ENCODE measurements around the gene ZNF385D.
A peak's percentile ranks its signal among the peaks of the same experiment; 100 is the strongest.

The ZNF385D gene

GRCh38 chr3:21462141-21462540 lies 288.9 kb downstream of the ZNF385D start:
- DNase-seq (ENCODE audit: low read depth): peak; percentile 50
- TF ChIP-seq, protein P1, sequence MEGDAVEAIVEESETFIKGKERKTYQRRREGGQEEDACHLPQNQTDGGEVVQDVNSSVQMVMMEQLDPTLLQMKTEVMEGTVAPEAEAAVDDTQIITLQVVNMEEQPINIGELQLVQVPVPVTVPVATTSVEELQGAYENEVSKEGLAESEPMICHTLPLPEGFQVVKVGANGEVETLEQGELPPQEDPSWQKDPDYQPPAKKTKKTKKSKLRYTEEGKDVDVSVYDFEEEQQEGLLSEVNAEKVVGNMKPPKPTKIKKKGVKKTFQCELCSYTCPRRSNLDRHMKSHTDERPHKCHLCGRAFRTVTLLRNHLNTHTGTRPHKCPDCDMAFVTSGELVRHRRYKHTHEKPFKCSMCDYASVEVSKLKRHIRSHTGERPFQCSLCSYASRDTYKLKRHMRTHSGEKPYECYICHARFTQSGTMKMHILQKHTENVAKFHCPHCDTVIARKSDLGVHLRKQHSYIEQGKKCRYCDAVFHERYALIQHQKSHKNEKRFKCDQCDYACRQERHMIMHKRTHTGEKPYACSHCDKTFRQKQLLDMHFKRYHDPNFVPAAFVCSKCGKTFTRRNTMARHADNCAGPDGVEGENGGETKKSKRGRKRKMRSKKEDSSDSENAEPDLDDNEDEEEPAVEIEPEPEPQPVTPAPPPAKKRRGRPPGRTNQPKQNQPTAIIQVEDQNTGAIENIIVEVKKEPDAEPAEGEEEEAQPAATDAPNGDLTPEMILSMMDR (conservative IDR thresholded peaks at IDR 0.05; ENCODE audit: low read length): no peak
- no peak overlapping the region for H3K4me3 ChIP-seq (ENCODE audit: low read length)

GRCh38 chr3:21457084-21457483 lies 293.9 kb downstream of the ZNF385D start:
- no peak overlapping the region for H3K4me3 ChIP-seq (ENCODE audit: low read length)
- no peak for DNase-seq (ENCODE audit: low read depth)
- TF ChIP-seq, protein P1 (conservative IDR thresholded peaks at IDR 0.05; ENCODE audit: low read length): no peak

DNA sequence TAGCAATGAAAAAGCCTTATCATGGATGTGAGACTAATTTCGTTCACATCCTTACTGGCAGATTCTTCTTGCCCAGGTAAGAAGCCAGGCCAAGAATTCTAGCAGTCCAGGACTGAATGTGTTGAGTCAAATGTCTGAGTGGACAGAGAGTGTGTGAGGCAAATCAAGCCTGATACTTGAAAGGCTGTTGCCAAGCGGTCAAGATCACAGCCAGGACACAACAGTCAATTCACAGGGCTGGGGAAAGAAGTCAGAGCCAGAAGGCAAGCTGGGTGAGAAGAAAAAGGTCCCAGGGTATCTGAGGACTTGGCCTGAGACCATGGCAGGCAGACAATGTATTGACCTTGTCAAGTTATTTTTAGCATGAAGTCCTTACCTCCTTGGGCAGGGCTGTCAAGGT lies 301.3 kb downstream of the ZNF385D start:
- TF ChIP-seq, protein P1 (conservative IDR thresholded peaks at IDR 0.05; ENCODE audit: low read length): no peak
- DNase-seq (ENCODE audit: low read depth): no peak
- no peak overlapping the region for H3K4me3 ChIP-seq (ENCODE audit: low read length)

DNA sequence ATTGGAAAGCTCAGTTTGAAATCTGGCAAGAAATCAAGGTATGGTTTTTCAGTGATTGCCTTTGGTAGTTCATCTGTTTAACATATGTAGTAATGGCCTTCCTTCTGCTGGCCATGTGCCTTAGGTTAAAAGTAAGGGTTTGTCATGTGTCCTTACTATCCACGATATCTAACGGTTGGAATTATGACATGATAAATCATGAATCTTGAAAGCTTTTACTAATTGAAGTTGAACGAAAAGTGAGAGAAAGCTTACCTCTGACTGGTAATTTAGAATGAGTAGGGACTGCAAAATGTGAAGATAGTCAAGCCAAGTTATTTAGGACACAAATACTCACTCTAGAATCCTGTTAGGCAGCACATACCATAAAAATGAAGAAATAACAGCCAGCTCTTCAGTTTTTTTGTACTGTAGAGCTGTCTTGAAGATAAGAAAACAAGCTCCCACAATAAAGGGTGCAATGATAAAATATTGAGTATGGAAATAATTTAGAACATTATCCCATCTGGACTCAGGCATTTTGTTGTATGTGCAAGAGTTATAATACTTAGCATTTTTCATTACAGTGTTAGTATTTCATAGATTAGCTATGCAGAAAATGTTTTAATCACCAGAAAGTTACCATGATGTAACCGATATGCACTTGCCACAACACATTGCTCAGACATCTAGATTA lies 303.4 kb downstream of the ZNF385D start:
- peak overlapping the region; percentile 32 for H3K4me3 ChIP-seq (ENCODE audit: low read length)
- TF ChIP-seq, protein P1 (conservative IDR thresholded peaks at IDR 0.05; ENCODE audit: low read length): no peak
- DNase-seq (ENCODE audit: low read depth): peak; percentile 94

GRCh38 chr3:21446945-21447475 lies 304.0 kb downstream of the ZNF385D start:
- DNase-seq (ENCODE audit: low read depth): no peak
- peak overlapping the region; percentile 32 for H3K4me3 ChIP-seq (ENCODE audit: low read length)
- TF ChIP-seq, protein P1 (conservative IDR thresholded peaks at IDR 0.05; ENCODE audit: low read length): no peak

- TF ChIP-seq, protein P1 (conservative IDR thresholded peaks at IDR 0.05; ENCODE audit: low read length): no peak
- H3K4me3 ChIP-seq (ENCODE audit: low read length): no peak overlapping the region
- no peak for DNase-seq (ENCODE audit: low read depth)
Measured at GRCh38 chr3:21446027-21446426, 305.0 kb downstream of the ZNF385D start.

- no peak overlapping the region for H3K4me3 ChIP-seq (ENCODE audit: low read length)
- TF ChIP-seq, protein P1 (conservative IDR thresholded peaks at IDR 0.05; ENCODE audit: low read length): no peak
- DNase-seq (ENCODE audit: low read depth): no peak
Measured at GRCh38 chr3:21441821-21442220, 309.2 kb downstream of the ZNF385D start.

Data from AG10803 (cell line).